Gastroesophageal sphincter (tissue), 4 donors: ENCODE data around the gene AP3D1. TPM values are rescaled to one million over a fixed set of nuclear protein-coding genes. Genes with fewer than 3 reads are reported as not detected.

ENCODE experiments used
- ATAC-seq: fragments of 150-250 bp; one replicate; pipeline ENCODE4 v1.9.1; 2016; ENCODE audit warnings: mild to moderate bottlenecking, moderate library complexity
- H3K27ac ChIP-seq, 4 donors: fragments of 200-600 bp; sonication (generic) in 3 of 4; 1 replicate in 3 of 4; 2 replicates in 1 of 4; pipeline ENCODE4 v1.5.1; 2016 to 2019
- H3K27me3 ChIP-seq: fragments of 200-600 bp; sonication (generic); one replicate; pipeline ENCODE4 v1.5.1; 2019
- H3K36me3 ChIP-seq, 2 donors: fragments of 200-600 bp; sonication (generic); one replicate each; pipeline ENCODE4 v1.5.1; 2019; ENCODE audit warnings: control low read depth in 1 of 2
- H3K4me1 ChIP-seq, 3 donors: fragments of 200-600 bp; sonication (generic); 1 replicate in 2 of 3; 2 replicates in 1 of 3; pipeline ENCODE4 v1.5.1; 2016 to 2019; ENCODE audit warnings: control low read depth in 2 of 3
- H3K4me3 ChIP-seq, 2 donors: fragments of 200-600 bp; sonication (generic); one replicate each; pipeline ENCODE4 v1.5.1; 2019; ENCODE audit warnings: mild to moderate bottlenecking in 1 of 2, moderate library complexity in 1 of 2
- H3K9me3 ChIP-seq, 3 donors: fragments of 200-600 bp; sonication (generic); one replicate each; pipeline ENCODE4 v1.5.1; 2017 to 2019; ENCODE audit warnings: control low read depth in 2 of 3
- CTCF ChIP-seq, 4 experiments: fragments of 200-600 bp in 2 of 4; fragments of 450-650 bp in 2 of 4; sonication (generic) in 1 of 4; IDR thresholded peaks; one replicate each; pipeline ENCODE4 v1.5.1; 2017 to 2019; ENCODE audit warnings: antibody characterized with exemption in 4 of 4, mild to moderate bottlenecking in 2 of 4, moderate library complexity in 2 of 4
- EP300 ChIP-seq: sonication (generic); formaldehyde crosslinking; IDR thresholded peaks from one replicate; pipeline ENCODE4 v1.6.1; 2017; ENCODE audit warnings: antibody characterized with exemption, mild to moderate bottlenecking
- POLR2A ChIP-seq, 2 donors: fragments of 450-650 bp; IDR thresholded peaks; one replicate each; pipeline ENCODE4 v1.6.1; 2017; ENCODE audit warnings: antibody characterized with exemption in 2 of 2, mild to moderate bottlenecking in 2 of 2, moderate library complexity in 1 of 2
- POLR2AphosphoS5 ChIP-seq: sonication (generic); formaldehyde crosslinking; IDR thresholded peaks from one replicate; pipeline ENCODE4 v1.6.1; 2017; ENCODE audit warnings: antibody characterized with exemption
- WGBS, 2 donors: methylation state at CpG; one replicate each; pipeline ENCODE4 v1.1.5; 2018; ENCODE audit warnings: low coverage in 1 of 2; 5-methylcytosine and 5-hydroxymethylcytosine counted together
- total RNA-seq, 4 donors: library from RNA; depleted of rRNA; stranded (reverse); fragments of >200 nt; gene quantifications; one replicate each; pipeline ENCODE4 v1.1.0, GENCODE V29; 2016

The AP3D1 gene
- total RNA-seq, 4 donors from 2014 or later, result 69.9 to 132 (median 73.8) TPM

GRCh38 chr19:2119921-2120785, 31.2 kb downstream of the AP3D1 start:
- Histone ChIP-seq H3K9me3 (no peaks in the 10 kb centered on the region), H3K4me3 (no peak overlapping the region), H3K27ac (no peak overlapping the region), H3K27me3 (no peaks in the 10 kb centered on the region), H3K36me3 (peaks cover 0 to 100% of the 10 kb centered on the region in 2 donors), H3K4me1 (no peaks in the 10 kb centered on the region)
- TF ChIP-seq POLR2A (IDR thresholded peaks at IDR 0.05) (no peak), POLR2AphosphoS5 (no peak), EP300 (no peak), CTCF (IDR thresholded peaks at IDR 0.05) (no peak)
- ATAC-seq, result no peak
- WGBS, 2 donors, result 80 to 94% methylated on average over 2 to 7 of the region's 31 CpGs

GRCh38 chr19:2118438-2118837, 32.9 kb downstream of the AP3D1 start:
- TF ChIP-seq POLR2A (IDR thresholded peaks at IDR 0.05) (no peak), EP300 (no peak)
- WGBS, 2 donors, result 87% methylated on average over 3 of the region's 18 CpGs; no CpG with 5 or more reads in 1 of the 2 donors
- Histone ChIP-seq H3K4me3 (no peak overlapping the region), H3K27ac (no peak overlapping the region), H3K9me3 (no peaks in the 10 kb centered on the region), H3K4me1 (no peaks in the 10 kb centered on the region), H3K36me3 (peaks cover 0 to 100% of the 10 kb centered on the region in 2 donors), H3K27me3 (no peaks in the 10 kb centered on the region)
- no peak for ATAC-seq

GRCh38 chr19:2117215-2117960, 34.0 kb downstream of the AP3D1 start:
- Histone ChIP-seq H3K9me3 (no peaks in the 10 kb centered on the region), H3K27ac (no peak overlapping the region), H3K4me1 (no peaks in the 10 kb centered on the region), H3K27me3 (no peaks in the 10 kb centered on the region), H3K4me3 (no peak overlapping the region), H3K36me3 (peaks cover 0 to 100% of the 10 kb centered on the region in 2 donors)
- ATAC-seq, result no peak
- no peak for TF ChIP-seq POLR2AphosphoS5
- no peak for TF ChIP-seq CTCF (IDR thresholded peaks at IDR 0.05)
- TF ChIP-seq EP300, result no peak
- no peak for TF ChIP-seq POLR2A (IDR thresholded peaks at IDR 0.05)
- 80% methylated on average over 1 of the region's 27 CpGs; no CpG with 5 or more reads in 1 of the 2 donors for WGBS, 2 donors

- 84% methylated on average over 5 of the region's 25 CpGs; no CpG with 5 or more reads in 1 of the 2 donors for WGBS, 2 donors
- no peaks in the 10 kb centered on the region for H3K27me3 ChIP-seq
Measured at GRCh38 chr19:2116507-2116906, 34.9 kb downstream of the AP3D1 start.

More at GRCh38 chr19:2116507-2116906, 34.9 kb downstream of the AP3D1 start:
- no peak for ATAC-seq
- Histone ChIP-seq H3K4me1 (no peaks in the 10 kb centered on the region), H3K4me3 (no peak overlapping the region), H3K27ac (no peak overlapping the region), H3K36me3 (peaks cover 0 to 100% of the 10 kb centered on the region in 2 donors), H3K9me3 (no peaks in the 10 kb centered on the region)
- no peak for TF ChIP-seq POLR2AphosphoS5
- no peak for TF ChIP-seq CTCF (IDR thresholded peaks at IDR 0.05)
- TF ChIP-seq POLR2A (IDR thresholded peaks at IDR 0.05), result no peak
